Measurements from ENCODE around the gene DGKH. TPM values are rescaled to one million over a fixed set of nuclear protein-coding genes. Genes with fewer than 3 reads are reported as not detected.

DGKH gene
- total and polyA plus RNA-seq, 9 of the 15 experiments (the other 6 are each of a cell fraction or from before 2014, with no cell fraction given), result 0.38 to 4.4 (median 3.1) TPM

DNA sequence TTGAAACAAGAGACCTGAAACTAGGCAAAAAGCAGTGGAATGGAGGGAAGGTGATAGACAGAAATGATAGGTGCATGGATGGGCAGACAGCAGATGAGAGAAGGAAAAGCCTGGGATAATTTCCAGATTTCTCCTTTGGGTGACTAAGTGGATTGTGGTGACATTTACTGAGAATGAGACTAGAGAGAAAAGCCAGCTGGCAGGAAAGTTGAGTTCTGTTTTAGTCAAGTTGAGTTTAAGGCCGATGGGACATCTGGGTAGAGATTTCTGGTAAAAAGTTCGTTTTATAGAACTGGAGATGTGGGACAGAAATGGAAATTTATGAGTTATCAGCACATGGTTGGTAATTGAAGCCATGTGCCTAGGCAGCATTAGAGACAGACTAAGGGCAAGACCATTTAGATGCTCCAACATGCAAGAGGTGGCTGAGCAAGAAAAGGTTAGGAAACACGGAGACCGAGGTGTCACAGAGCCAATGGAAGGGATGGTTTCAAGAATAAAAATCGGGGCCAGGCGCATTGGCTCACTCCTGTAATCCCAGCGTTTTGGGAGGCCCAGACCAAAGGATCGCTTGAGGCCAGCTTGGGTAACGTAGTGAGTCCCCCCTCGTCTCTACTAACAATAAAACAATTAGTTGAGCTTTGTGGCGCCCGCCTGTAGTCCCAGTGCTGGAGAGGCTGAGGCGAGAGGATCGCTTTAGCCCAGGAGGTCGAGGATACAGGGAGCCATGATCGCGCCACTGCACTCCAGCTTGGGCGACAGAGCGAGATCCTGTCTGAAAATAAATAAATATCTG lies 9.6 kb upstream of the DGKH start:
- 91% methylated on average over 18 of the region's 19 CpGs for WGBS (ENCODE audit: insufficient coverage, low coverage, missing lambda C conversion rate)
- no peaks in the 10 kb centered on the region for H4K20me1 ChIP-seq (replicated peaks; ENCODE audit: control insufficient read depth, insufficient read depth, low read length)
- no peak for FAIRE-seq
- no peak overlapping the region for H3K4me3 ChIP-seq
- peaks cover 21% of the 10 kb centered on the region for H3K79me2 ChIP-seq (ENCODE audit: control insufficient read depth, insufficient read depth, low read length)
- in situ Hi-C loops (cut with MboI) (no loop called here), intact Hi-C loops (cut with micrococcal nuclease) (no loop called here)
- 0 out of 3 replicates have a peak, but pooled peaks cover 3% of the 10 kb centered on the region for H3K36me3 ChIP-seq (ENCODE audit: control insufficient read depth, insufficient read depth, low read length)
- ATAC-seq, result no peak
- no peak overlapping the region for H3K27ac ChIP-seq (ENCODE audit: extremely low read depth, low read depth, low read length)
- H3K27me3 ChIP-seq (ENCODE audit: control insufficient read depth in 2 of 2, insufficient read depth in 2 of 2, low read length in 2 of 2), result no peaks in the 10 kb centered on the region
- no peak for DNase-seq (ENCODE audit: extremely low read depth in 1 of 4, low spot score in 3 of 4)
- H3K9ac ChIP-seq (ENCODE audit: insufficient read depth in 1 of 2, low read depth in 2 of 2, low read length in 2 of 2), result no peak overlapping the region
- no peak overlapping the region for H3K4me2 ChIP-seq (ENCODE audit: insufficient read depth, low read length)
- ChIA-PET CTCF (ENCODE audit: low intra/inter-chr PET ratio) (no interaction called here), POLR2A (interaction anchor here (1.1 kb wide), 1 partner anchor 25 kb away, joined by 3 read pairs; no protein-coding TSS in a partner anchor)
- TF ChIP-seq TBP (optimal IDR thresholded peaks at IDR 0.05; ENCODE audit: low read depth, low read length) (no peak), SNIP1 (IDR thresholded peaks at IDR 0.05; ENCODE audit: low read depth) (no peak), ZBTB1 (CRISPR knock-in tag; IDR thresholded peaks at IDR 0.05; ENCODE audit: borderline replicate concordance, low read depth) (no peak), MTF1 (CRISPR knock-in tag; IDR thresholded peaks at IDR 0.05; ENCODE audit: borderline replicate concordance) (no peak), ZFP1 (CRISPR knock-in tag; IDR thresholded peaks at IDR 0.05) (no peak), ZNF507 (tag; conservative IDR thresholded peaks at IDR 0.05) (no peak), RFX7 (CRISPR knock-in tag; IDR thresholded peaks at IDR 0.05) (no peak)
- TF ChIP-seq, protein P1, sequence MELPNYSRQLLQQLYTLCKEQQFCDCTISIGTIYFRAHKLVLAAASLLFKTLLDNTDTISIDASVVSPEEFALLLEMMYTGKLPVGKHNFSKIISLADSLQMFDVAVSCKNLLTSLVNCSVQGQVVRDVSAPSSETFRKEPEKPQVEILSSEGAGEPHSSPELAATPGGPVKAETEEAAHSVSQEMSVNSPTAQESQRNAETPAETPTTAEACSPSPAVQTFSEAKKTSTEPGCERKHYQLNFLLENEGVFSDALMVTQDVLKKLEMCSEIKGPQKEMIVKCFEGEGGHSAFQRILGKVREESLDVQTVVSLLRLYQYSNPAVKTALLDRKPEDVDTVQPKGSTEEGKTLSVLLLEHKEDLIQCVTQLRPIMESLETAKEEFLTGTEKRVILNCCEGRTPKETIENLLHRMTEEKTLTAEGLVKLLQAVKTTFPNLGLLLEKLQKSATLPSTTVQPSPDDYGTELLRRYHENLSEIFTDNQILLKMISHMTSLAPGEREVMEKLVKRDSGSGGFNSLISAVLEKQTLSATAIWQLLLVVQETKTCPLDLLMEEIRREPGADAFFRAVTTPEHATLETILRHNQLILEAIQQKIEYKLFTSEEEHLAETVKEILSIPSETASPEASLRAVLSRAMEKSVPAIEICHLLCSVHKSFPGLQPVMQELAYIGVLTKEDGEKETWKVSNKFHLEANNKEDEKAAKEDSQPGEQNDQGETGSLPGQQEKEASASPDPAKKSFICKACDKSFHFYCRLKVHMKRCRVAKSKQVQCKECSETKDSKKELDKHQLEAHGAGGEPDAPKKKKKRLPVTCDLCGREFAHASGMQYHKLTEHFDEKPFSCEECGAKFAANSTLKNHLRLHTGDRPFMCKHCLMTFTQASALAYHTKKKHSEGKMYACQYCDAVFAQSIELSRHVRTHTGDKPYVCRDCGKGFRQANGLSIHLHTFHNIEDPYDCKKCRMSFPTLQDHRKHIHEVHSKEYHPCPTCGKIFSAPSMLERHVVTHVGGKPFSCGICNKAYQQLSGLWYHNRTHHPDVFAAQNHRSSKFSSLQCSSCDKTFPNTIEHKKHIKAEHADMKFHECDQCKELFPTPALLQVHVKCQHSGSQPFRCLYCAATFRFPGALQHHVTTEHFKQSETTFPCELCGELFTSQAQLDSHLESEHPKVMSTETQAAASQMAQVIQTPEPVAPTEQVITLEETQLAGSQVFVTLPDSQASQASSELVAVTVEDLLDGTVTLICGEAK (IDR thresholded peaks at IDR 0.05), result no peak
- TF ChIP-seq, protein P1 (CRISPR knock-in tag; IDR thresholded peaks at IDR 0.05), result no peak
- BruUV-seq (replicated peaks), result no TSS peak
- H3K9me1 ChIP-seq (ENCODE audit: control insufficient read depth, insufficient read depth, low read length), result no peaks in the 10 kb centered on the region
- H3K9me3 ChIP-seq (replicated peaks; ENCODE audit: control insufficient read depth, insufficient read depth, low read depth, low read length), result no peaks in the 10 kb centered on the region; the same call in 1 of the 2 replicates
- H2AFZ ChIP-seq (ENCODE audit: low read depth, low read length), result no peak overlapping the region
- H3K4me1 ChIP-seq (replicated peaks in 1 of 2; ENCODE audit: control insufficient read depth in 2 of 2, insufficient read depth in 2 of 2, low read length in 2 of 2), result peaks cover 10 to 13% of the 10 kb centered on the region in 2 experiments; a peak in 4 of 5 replicates

All from K562 (cell line).